ENCODE measurements around the gene CD82. TPM values are rescaled to one million over a fixed set of nuclear protein-coding genes. Genes with fewer than 3 reads are reported as not detected.
A peak's percentile ranks its signal among the peaks of the same experiment; 100 is the strongest.

Gene CD82
- total and polyA plus RNA-seq, 2 of the 13 experiments (the other 11 are each of a cell fraction or from before 2014, with no cell fraction given): 0.05 TPM; not detected in 1

- no peak for TF ChIP-seq ZNF407 (CRISPR knock-in tag; IDR thresholded peaks at IDR 0.05; ENCODE audit: not compliant biosample characterization)
- no peak for TF ChIP-seq BATF2 (CRISPR knock-in tag; IDR thresholded peaks at IDR 0.05)
- TF ChIP-seq ZNF12 (CRISPR knock-in tag; IDR thresholded peaks at IDR 0.05): peak; percentile 49; the same call in 1 of the 2 replicates
- TF ChIP-seq ATF1 (CRISPR knock-in tag; IDR thresholded peaks at IDR 0.05): no peak
- TF ChIP-seq ZNF468 (CRISPR knock-in tag; IDR thresholded peaks at IDR 0.05): no peak
- no peak for TF ChIP-seq ISL2 (CRISPR knock-in tag; IDR thresholded peaks at IDR 0.05)
- no peak for TF ChIP-seq HNF1A (IDR thresholded peaks at IDR 0.05; ENCODE audit: low read depth)
- no peak for TF ChIP-seq HNF1A (CRISPR knock-in tag; IDR thresholded peaks at IDR 0.05; ENCODE audit: borderline replicate concordance)
- no peak for TF ChIP-seq ZNF549 (CRISPR knock-in tag; IDR thresholded peaks at IDR 0.05)
- no peak for TF ChIP-seq ZNF609 (CRISPR knock-in tag; IDR thresholded peaks at IDR 0.05; ENCODE audit: borderline replicate concordance)
- no peak for TF ChIP-seq SMARCE1 (IDR thresholded peaks at IDR 0.05; ENCODE audit: borderline replicate concordance)
Observed at GRCh38 chr11:44556735-44557409, 8.6 kb upstream of the CD82 start (continued).
